GM13976 (cell line): Measurements from ENCODE around the gene NAP1L5.

Source experiments
- DNase-seq: peaks from one replicate; pipeline ENCODE4 v3.0.0; 2012; ENCODE audit warnings: low spot score
- CTCF ChIP-seq: IDR thresholded peaks from 2 replicates; pipeline ENCODE4 v1.5.1; 2012; ENCODE audit warnings: borderline replicate concordance, mild to moderate bottlenecking; ENCODE audit not compliant: insufficient read depth; ENCODE audit errors: extremely low read depth, missing control alignments, control extremely low read depth
- in situ Hi-C: fragments of 300-500 bp; cut with MboI; formaldehyde crosslinking; loops from one replicate; pipeline ENCODE4 v1.12.0; 2022; ENCODE audit warnings: low sequenced_read_pairs, mixed read lengths, inconsistent platforms; ENCODE audit not compliant: unreplicated experiment

The NAP1L5 gene

GRCh38 chr4:88675543-88675942 is 22.1 kb downstream of the NAP1L5 start:
- in situ Hi-C loops = no loop called here
- no peak for TF ChIP-seq CTCF
- no peak for DNase-seq

GRCh38 chr4:88674979-88675378 is 22.6 kb downstream of the NAP1L5 start:
- TF ChIP-seq CTCF = no peak
- in situ Hi-C loops = no loop called here
- no peak for DNase-seq

GRCh38 chr4:88674565-88674964 is 23.1 kb downstream of the NAP1L5 start:
- DNase-seq = no peak
- no peak for TF ChIP-seq CTCF
- in situ Hi-C loops = no loop called here

- no peak for TF ChIP-seq CTCF
- in situ Hi-C loops = no loop called here
- DNase-seq = no peak
Measured at GRCh38 chr4:88673886-88674285, 23.7 kb downstream of the NAP1L5 start.

GRCh38 chr4:88672987-88673386 is 24.6 kb downstream of the NAP1L5 start:
- in situ Hi-C loops = no loop called here
- peak; percentile 23 for TF ChIP-seq CTCF
- DNase-seq = peak; percentile 10

- no peak for DNase-seq
- in situ Hi-C loops = no loop called here
- no peak for TF ChIP-seq CTCF
Measured at GRCh38 chr4:88661739-88662138, 35.9 kb downstream of the NAP1L5 start.
